Measurements from ENCODE around the gene SLX4IP. TPM values are rescaled to one million over a fixed set of nuclear protein-coding genes. Genes with fewer than 3 reads are reported as not detected.

The SLX4IP gene
- total RNA-seq, 2 experiments from 2014 or later, result 7.6 to 8.5 TPM

GRCh38 chr20:10634683-10635411, 199.7 kb downstream of the SLX4IP start:
- H3K27me3 Mint-ChIP-seq, result no peaks in the 10 kb centered on the region
- no peak overlapping the region for H3K27ac Mint-ChIP-seq
- no peak for DNase-seq
- ATAC-seq (ENCODE audit: low read depth), result no peak
- H3K4me1 Mint-ChIP-seq, result peaks cover 3% of the 10 kb centered on the region
- peaks cover 9% of the 10 kb centered on the region for H3K36me3 Mint-ChIP-seq
- H3K4me3 Mint-ChIP-seq, result no peak overlapping the region
- POLR2A ChIA-PET, result no interaction called here
- H3K9me3 Mint-ChIP-seq, result no peaks in the 10 kb centered on the region

- H3K27ac Mint-ChIP-seq, result no peak overlapping the region
- ATAC-seq (ENCODE audit: low read depth), result no peak
- peaks cover 6% of the 10 kb centered on the region for H3K36me3 Mint-ChIP-seq
- peaks cover 3% of the 10 kb centered on the region for H3K4me1 Mint-ChIP-seq
- POLR2A ChIA-PET, result no interaction called here
- no peaks in the 10 kb centered on the region for H3K9me3 Mint-ChIP-seq
- DNase-seq, result no peak
- no peaks in the 10 kb centered on the region for H3K27me3 Mint-ChIP-seq
- H3K4me3 Mint-ChIP-seq, result no peak overlapping the region
Measured at GRCh38 chr20:10635476-10636208, 200.5 kb downstream of the SLX4IP start.

- H3K27ac Mint-ChIP-seq, result no peak overlapping the region
- H3K27me3 Mint-ChIP-seq, result no peaks in the 10 kb centered on the region
- H3K4me1 Mint-ChIP-seq, result peaks cover 3% of the 10 kb centered on the region
- no peaks in the 10 kb centered on the region for H3K9me3 Mint-ChIP-seq
- H3K4me3 Mint-ChIP-seq, result no peak overlapping the region
- ATAC-seq (ENCODE audit: low read depth), result no peak
- POLR2A ChIA-PET, result no interaction called here
- H3K36me3 Mint-ChIP-seq, result peaks cover 8% of the 10 kb centered on the region
- no peak for DNase-seq
Measured at GRCh38 chr20:10636326-10636818, 201.3 kb downstream of the SLX4IP start.

- Mint-ChIP-seq H3K4me1 (peaks cover 3% of the 10 kb centered on the region), H3K36me3 (peaks cover 8% of the 10 kb centered on the region), H3K27me3 (no peaks in the 10 kb centered on the region), H3K9me3 (no peaks in the 10 kb centered on the region), H3K4me3 (no peak overlapping the region), H3K27ac (no peak overlapping the region)
- POLR2A ChIA-PET, result no interaction called here
- no peak for DNase-seq
- no peak for ATAC-seq (ENCODE audit: low read depth)
Measured at GRCh38 chr20:10637031-10637559, 202.0 kb downstream of the SLX4IP start.

GRCh38 chr20:10637563-10637962, 202.5 kb downstream of the SLX4IP start:
- H3K4me1 Mint-ChIP-seq, result peaks cover 3% of the 10 kb centered on the region

GRCh38 chr20:10639077-10639736, 204.1 kb downstream of the SLX4IP start:
- DNase-seq (no peak), ATAC-seq (ENCODE audit: low read depth) (no peak)
- POLR2A ChIA-PET, result no interaction called here
- Mint-ChIP-seq H3K36me3 (peaks cover 11% of the 10 kb centered on the region), H3K4me3 (no peak overlapping the region), H3K9me3 (no peaks in the 10 kb centered on the region), H3K4me1 (peaks cover 2% of the 10 kb centered on the region), H3K27ac (no peak overlapping the region), H3K27me3 (no peaks in the 10 kb centered on the region)

More at GRCh38 chr20:10637563-10637962, 202.5 kb downstream of the SLX4IP start:
- peaks cover 11% of the 10 kb centered on the region for H3K36me3 Mint-ChIP-seq
- DNase-seq (no peak), ATAC-seq (ENCODE audit: low read depth) (no peak)
- H3K27me3 Mint-ChIP-seq, result no peaks in the 10 kb centered on the region
- H3K4me3 Mint-ChIP-seq, result no peak overlapping the region
- no peak overlapping the region for H3K27ac Mint-ChIP-seq
- H3K9me3 Mint-ChIP-seq, result no peaks in the 10 kb centered on the region
- POLR2A ChIA-PET, result no interaction called here

- Mint-ChIP-seq H3K36me3 (peaks cover 11% of the 10 kb centered on the region), H3K27me3 (no peaks in the 10 kb centered on the region), H3K4me1 (peaks cover 6% of the 10 kb centered on the region), H3K9me3 (no peaks in the 10 kb centered on the region), H3K4me3 (no peak overlapping the region), H3K27ac (no peak overlapping the region)
- POLR2A ChIA-PET, result no interaction called here
- no peak for DNase-seq
- ATAC-seq (ENCODE audit: low read depth), result no peak
Measured at GRCh38 chr20:10639737-10640556, 204.8 kb downstream of the SLX4IP start.

GRCh38 chr20:10640897-10641296, 205.8 kb downstream of the SLX4IP start:
- H3K4me3 Mint-ChIP-seq, result no peak overlapping the region
- no peaks in the 10 kb centered on the region for H3K9me3 Mint-ChIP-seq
- peaks cover 11% of the 10 kb centered on the region for H3K36me3 Mint-ChIP-seq
- H3K4me1 Mint-ChIP-seq, result peaks cover 6% of the 10 kb centered on the region
- no peaks in the 10 kb centered on the region for H3K27me3 Mint-ChIP-seq
- no peak for DNase-seq
- no peak for ATAC-seq (ENCODE audit: low read depth)
- POLR2A ChIA-PET, result no interaction called here
- H3K27ac Mint-ChIP-seq, result no peak overlapping the region

GRCh38 chr20:10641467-10641866, 206.4 kb downstream of the SLX4IP start:
- peaks cover 6% of the 10 kb centered on the region for H3K4me1 Mint-ChIP-seq
- DNase-seq (no peak), ATAC-seq (ENCODE audit: low read depth) (no peak)
- H3K9me3 Mint-ChIP-seq, result no peaks in the 10 kb centered on the region
- no peak overlapping the region for H3K27ac Mint-ChIP-seq
- H3K27me3 Mint-ChIP-seq, result no peaks in the 10 kb centered on the region
- peaks cover 11% of the 10 kb centered on the region for H3K36me3 Mint-ChIP-seq
- POLR2A ChIA-PET, result no interaction called here
- no peak overlapping the region for H3K4me3 Mint-ChIP-seq

- H3K9me3 Mint-ChIP-seq, result no peaks in the 10 kb centered on the region
Measured at GRCh38 chr20:10641893-10642292, 206.8 kb downstream of the SLX4IP start.

GRCh38 chr20:10642856-10643559, 207.9 kb downstream of the SLX4IP start:
- POLR2A ChIA-PET, result no interaction called here
- no peaks in the 10 kb centered on the region for H3K9me3 Mint-ChIP-seq
- no peak overlapping the region for H3K27ac Mint-ChIP-seq
- DNase-seq (no peak), ATAC-seq (ENCODE audit: low read depth) (no peak)
- no peaks in the 10 kb centered on the region for H3K27me3 Mint-ChIP-seq
- no peak overlapping the region for H3K4me3 Mint-ChIP-seq
- H3K36me3 Mint-ChIP-seq, result peaks cover 11% of the 10 kb centered on the region
- peaks cover 8% of the 10 kb centered on the region for H3K4me1 Mint-ChIP-seq

More at GRCh38 chr20:10641893-10642292, 206.8 kb downstream of the SLX4IP start:
- H3K27me3 Mint-ChIP-seq, result no peaks in the 10 kb centered on the region
- DNase-seq (no peak), ATAC-seq (ENCODE audit: low read depth) (no peak)
- no peak overlapping the region for H3K4me3 Mint-ChIP-seq
- peaks cover 6% of the 10 kb centered on the region for H3K4me1 Mint-ChIP-seq
- no peak overlapping the region for H3K27ac Mint-ChIP-seq
- peaks cover 11% of the 10 kb centered on the region for H3K36me3 Mint-ChIP-seq
- POLR2A ChIA-PET, result no interaction called here

GRCh38 chr20:10643560-10643873, 208.4 kb downstream of the SLX4IP start:
- POLR2A ChIA-PET, result no interaction called here
- ATAC-seq (ENCODE audit: low read depth) (no peak), DNase-seq (no peak)
- H3K4me1 Mint-ChIP-seq, result peaks cover 8% of the 10 kb centered on the region
- no peak overlapping the region for H3K4me3 Mint-ChIP-seq
- H3K36me3 Mint-ChIP-seq, result peaks cover 9% of the 10 kb centered on the region
- H3K27me3 Mint-ChIP-seq, result no peaks in the 10 kb centered on the region
- H3K27ac Mint-ChIP-seq, result no peak overlapping the region
- H3K9me3 Mint-ChIP-seq, result no peaks in the 10 kb centered on the region

Measured in activated naive CD8-positive, alpha-beta T cell treated with anti-CD3 and anti-CD28 coated beads, Interleukin-2, amount 10 ng/mL, durations not matched to agents 7 days and 5 days (primary cell).